HCT116 (cell line): ENCODE measurements around the gene AUTS2. TPM values are rescaled to one million over a fixed set of nuclear protein-coding genes. Genes with fewer than 3 reads are reported as not detected.

Experiments
- ATAC-seq: fragments of 200-7000 bp; cut with Tn5 transposase; 2 replicates; pipeline ENCODE4 v1.9.1; 2020; ENCODE audit warnings: mild to moderate bottlenecking, moderate library complexity
- BruUV-seq: library from RNA; stranded (reverse); fragments of 400-500 nt; replicated peaks from 2 replicates; lab custom pipeline; 2021; lab: Mats Ljungman, UMichigan
- CTCF ChIA-PET: fragments of 300-600 bp; sonication (Branson Sonifier 250); formaldehyde crosslinking; loops from one replicate; lab custom pipeline; 2021; ENCODE audit warnings: antibody characterized with exemption; lab: Charles Lee
- POLR2A ChIA-PET: fragments of 300-600, 350-600 bp; sonication (Branson Sonifier 250); formaldehyde crosslinking; loops from one replicate; lab custom pipeline; 2021; ENCODE audit warnings: antibody characterized with exemption; lab: Charles Lee
- RAD21 ChIA-PET, 2 experiments: fragments of 300-600 bp; sonication (Branson Sonifier 250); formaldehyde crosslinking; loops; one replicate each; lab custom pipeline; 2023; ENCODE audit warnings: low total read pairs in 2 of 2; ENCODE audit not compliant: uncharacterized antibody in 2 of 2, unreplicated experiment in 2 of 2, low non-redundant PET in 1 of 2; lab: Charles Lee
- DNase-seq: peaks from one replicate; pipeline ENCODE4 v3.0.0-alpha.2; 2010; ENCODE audit warnings: low read depth, low spot score
- H2AFZ ChIP-seq: fragments of 200-600 bp; shearing (Covaris generic), sonication (generic); 2 replicates; pipeline ENCODE4 v1.6.1; 2017; ENCODE audit warnings: low read depth, mixed run types, mixed read lengths, antibody characterized with exemption, low read length; ENCODE audit not compliant: poor library complexity, severe bottlenecking
- H3K27ac ChIP-seq: 2 replicates; pipeline ENCODE4 v1.5.1; 2012; ENCODE audit warnings: low read depth, low read length
- H3K27me3 ChIP-seq: fragments of 200-600 bp; sonication (generic); 2 replicates; pipeline ENCODE4 v1.6.1; 2016; ENCODE audit warnings: mixed run types, low read length, mixed read lengths; ENCODE audit not compliant: insufficient read depth
- H3K36me3 ChIP-seq, 2 experiments: fragments of 200-500 bp in 1 of 2; fragments of 200-600 bp in 1 of 2; sonication (Bioruptor generic) in 1 of 2; sonication (generic) in 1 of 2; 2 replicates each; pipeline versions ENCODE4 v1.5.1 to v1.6.1; 2014 to 2016; ENCODE audit warnings: low read length in 2 of 2, inconsistent platforms in 1 of 2, mixed read lengths in 1 of 2, mixed run types in 1 of 2; ENCODE audit not compliant: insufficient read depth in 2 of 2, control insufficient read depth in 1 of 2
- H3K4me1 ChIP-seq, 2 experiments: fragments of 200-600 bp in 1 of 2; sonication (generic) in 1 of 2; 2 replicates each; pipeline versions ENCODE4 v1.5.1 to v1.6.1; 2012 to 2017; ENCODE audit warnings: low read length in 2 of 2, inconsistent platforms in 1 of 2, mild to moderate bottlenecking in 1 of 2, mixed read lengths in 1 of 2, mixed run types in 1 of 2, moderate library complexity in 1 of 2; ENCODE audit not compliant: insufficient read depth in 2 of 2, control insufficient read depth in 1 of 2
- H3K4me2 ChIP-seq: fragments of 200-600 bp; sonication (generic); 2 replicates; pipeline ENCODE4 v1.6.1; 2017; ENCODE audit warnings: mixed run types, low read length, mixed read lengths
- H3K4me3 ChIP-seq, 2 experiments: fragments of 200-600 bp in 1 of 2; sonication (generic) in 1 of 2; replicated peaks in 1 of 2; 2 replicates each; pipeline ENCODE4 v1.5.1; 2011 to 2016; ENCODE audit warnings: low read length in 2 of 2, control low read depth in 1 of 2, low read depth in 1 of 2, mild to moderate bottlenecking in 1 of 2, mixed read lengths in 1 of 2, mixed run types in 1 of 2
- H3K79me2 ChIP-seq: fragments of 200-600 bp; sonication (generic); 2 replicates; pipeline ENCODE4 v1.6.1; 2017; ENCODE audit warnings: mild to moderate bottlenecking, mixed run types, low read length, moderate library complexity, mixed read lengths; ENCODE audit not compliant: insufficient read depth
- H3K9ac ChIP-seq: fragments of 200-600 bp; sonication (generic); 2 replicates; pipeline ENCODE4 v1.6.1; 2016; ENCODE audit warnings: low read length, mixed read lengths
- H3K9me2 ChIP-seq: fragments of 200-600 bp; sonication (generic), shearing (Covaris generic); 2 replicates; pipeline ENCODE4 v1.6.1; 2017; ENCODE audit warnings: mixed run types, mild to moderate bottlenecking, moderate library complexity; ENCODE audit not compliant: insufficient read depth
- H3K9me3 ChIP-seq, 2 experiments: fragments of 200-500 bp in 1 of 2; fragments of 200-600 bp in 1 of 2; sonication (Bioruptor generic) in 1 of 2; sonication (generic) in 1 of 2; 2 replicates each; pipeline ENCODE4 v1.6.1; 2014 to 2017; ENCODE audit warnings: low read length in 2 of 2, mixed read lengths in 2 of 2, inconsistent platforms in 1 of 2, low read depth in 1 of 2, mild to moderate bottlenecking in 1 of 2, mixed run types in 1 of 2, moderate library complexity in 1 of 2; ENCODE audit not compliant: control insufficient read depth in 1 of 2, insufficient read depth in 1 of 2
- H4K20me1 ChIP-seq: fragments of 200-600 bp; sonication (generic), shearing (Covaris generic); 2 replicates; pipeline ENCODE4 v1.6.1; 2017; ENCODE audit warnings: mixed run types, mild to moderate bottlenecking, moderate library complexity; ENCODE audit not compliant: insufficient read depth
- ATF3 ChIP-seq: IDR thresholded peaks from 2 replicates; pipeline ENCODE4 v1.6.1; 2012
- CBX3 ChIP-seq: IDR thresholded peaks from 2 replicates; pipeline ENCODE4 v1.6.1; 2012; ENCODE audit warnings: low read depth
- CEBPB ChIP-seq: IDR thresholded peaks from 2 replicates; pipeline ENCODE4 v1.6.1; 2012; ENCODE audit warnings: low read depth
- ELF1 ChIP-seq: IDR thresholded peaks from 2 replicates; pipeline ENCODE4 v1.6.1; 2012; ENCODE audit warnings: low read depth, borderline replicate concordance
- EZH2 ChIP-seq: fragments of 200-600 bp; sonication (generic); IDR thresholded peaks from 2 replicates; pipeline ENCODE4 v1.6.1; 2017; ENCODE audit warnings: antibody characterized with exemption, mixed run types
- FOSL1 ChIP-seq: IDR thresholded peaks from 2 replicates; pipeline ENCODE4 v1.6.1; 2012; ENCODE audit warnings: low read depth
- JUND ChIP-seq: IDR thresholded peaks from 2 replicates; pipeline ENCODE4 v1.6.1; 2012
- POLR2AphosphoS5 ChIP-seq: IDR thresholded peaks from 2 replicates; pipeline ENCODE4 v1.6.1; 2011; ENCODE audit warnings: mild to moderate bottlenecking, low read depth, low read length, moderate library complexity
- RAD21 ChIP-seq: IDR thresholded peaks from 2 replicates; pipeline ENCODE4 v1.6.1; 2012; ENCODE audit warnings: low read depth, mild to moderate bottlenecking
- SIN3A ChIP-seq: IDR thresholded peaks from 2 replicates; pipeline ENCODE4 v1.6.1; 2012; ENCODE audit warnings: low read depth
- SRF ChIP-seq: IDR thresholded peaks from 2 replicates; pipeline ENCODE4 v1.6.1; 2012; ENCODE audit warnings: low read depth
- TCF7L2 ChIP-seq: IDR thresholded peaks from 2 replicates; pipeline ENCODE4 v1.7.0; 2011; ENCODE audit warnings: borderline replicate concordance, inconsistent platforms; ENCODE audit not compliant: insufficient read depth, insufficient read length; ENCODE audit errors: extremely low read depth
- YY1 ChIP-seq: IDR thresholded peaks from 2 replicates; pipeline ENCODE4 v1.6.1; 2011; ENCODE audit warnings: low read length, low read depth, moderate library complexity, mild to moderate bottlenecking; ENCODE audit not compliant: insufficient replicate concordance; ENCODE audit errors: extremely low read depth
- intact Hi-C: fragments of 100-400 bp; cut with micrococcal nuclease; formaldehyde crosslinking; loops from 2 replicates; pipeline ENCODE4 v1.10.0; 2022
- total RNA-seq: library from RNA; stranded (reverse); gene quantifications from one replicate; pipeline ENCODE4 v1.2.1, GENCODE V29; 2021; ENCODE audit not compliant: unreplicated experiment
- TF ChIP-seq, protein P1 (sequence below): IDR thresholded peaks from 2 replicates; pipeline ENCODE4 v1.6.1; 2012; ENCODE audit warnings: low read depth
- TF ChIP-seq, protein P2 (sequence below), 3 experiments: fragments of 200-600 bp in 1 of 3; sonication (generic) in 1 of 3; IDR thresholded peaks in 2 of 3; conservative IDR thresholded peaks in 1 of 3; 2 replicates each; pipeline ENCODE4 v1.5.1; 2012 to 2017; ENCODE audit warnings: low read depth in 2 of 3, low read length in 2 of 3, antibody characterized with exemption in 1 of 3, borderline replicate concordance in 1 of 3, control low read depth in 1 of 3, mild to moderate bottlenecking in 1 of 3, mixed read lengths in 1 of 3, mixed run types in 1 of 3, moderate library complexity in 1 of 3; ENCODE audit not compliant: insufficient read depth in 1 of 3

AUTS2 gene
- total RNA-seq, 1 experiment from 2014 or later, result 0.93 TPM

DNA sequence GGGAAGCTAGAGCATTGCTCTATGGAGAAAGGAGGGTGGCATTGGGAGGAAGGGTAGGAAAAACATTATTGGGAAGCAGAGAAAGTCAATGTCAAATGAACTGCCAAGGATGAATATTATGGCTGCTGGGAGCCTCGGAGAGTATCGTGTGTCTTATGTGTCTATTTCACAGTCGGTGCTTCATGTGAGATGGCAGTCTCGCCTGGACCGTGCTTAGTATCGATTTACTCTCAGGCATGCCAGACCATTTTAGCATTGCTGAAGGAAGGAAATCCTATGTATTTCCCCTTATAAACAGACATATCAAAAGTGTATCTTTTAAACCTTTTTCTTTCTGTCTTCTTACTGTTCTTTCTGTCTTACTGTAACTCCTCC, 612.6 kb downstream of the AUTS2 start:
- H3K36me3 ChIP-seq, result no peaks in the 10 kb centered on the region
- no peak overlapping the region for H3K27ac ChIP-seq
- BruUV-seq, result no TSS peak
- POLR2A ChIA-PET, result no interaction called here
- no peak for DNase-seq
- no peak overlapping the region for H3K4me2 ChIP-seq
- TF ChIP-seq, protein P1, sequence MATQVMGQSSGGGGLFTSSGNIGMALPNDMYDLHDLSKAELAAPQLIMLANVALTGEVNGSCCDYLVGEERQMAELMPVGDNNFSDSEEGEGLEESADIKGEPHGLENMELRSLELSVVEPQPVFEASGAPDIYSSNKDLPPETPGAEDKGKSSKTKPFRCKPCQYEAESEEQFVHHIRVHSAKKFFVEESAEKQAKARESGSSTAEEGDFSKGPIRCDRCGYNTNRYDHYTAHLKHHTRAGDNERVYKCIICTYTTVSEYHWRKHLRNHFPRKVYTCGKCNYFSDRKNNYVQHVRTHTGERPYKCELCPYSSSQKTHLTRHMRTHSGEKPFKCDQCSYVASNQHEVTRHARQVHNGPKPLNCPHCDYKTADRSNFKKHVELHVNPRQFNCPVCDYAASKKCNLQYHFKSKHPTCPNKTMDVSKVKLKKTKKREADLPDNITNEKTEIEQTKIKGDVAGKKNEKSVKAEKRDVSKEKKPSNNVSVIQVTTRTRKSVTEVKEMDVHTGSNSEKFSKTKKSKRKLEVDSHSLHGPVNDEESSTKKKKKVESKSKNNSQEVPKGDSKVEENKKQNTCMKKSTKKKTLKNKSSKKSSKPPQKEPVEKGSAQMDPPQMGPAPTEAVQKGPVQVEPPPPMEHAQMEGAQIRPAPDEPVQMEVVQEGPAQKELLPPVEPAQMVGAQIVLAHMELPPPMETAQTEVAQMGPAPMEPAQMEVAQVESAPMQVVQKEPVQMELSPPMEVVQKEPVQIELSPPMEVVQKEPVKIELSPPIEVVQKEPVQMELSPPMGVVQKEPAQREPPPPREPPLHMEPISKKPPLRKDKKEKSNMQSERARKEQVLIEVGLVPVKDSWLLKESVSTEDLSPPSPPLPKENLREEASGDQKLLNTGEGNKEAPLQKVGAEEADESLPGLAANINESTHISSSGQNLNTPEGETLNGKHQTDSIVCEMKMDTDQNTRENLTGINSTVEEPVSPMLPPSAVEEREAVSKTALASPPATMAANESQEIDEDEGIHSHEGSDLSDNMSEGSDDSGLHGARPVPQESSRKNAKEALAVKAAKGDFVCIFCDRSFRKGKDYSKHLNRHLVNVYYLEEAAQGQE, result no peak
- no peak for TF ChIP-seq POLR2AphosphoS5
- TF ChIP-seq FOSL1, result no peak
- no peak for TF ChIP-seq ELF1
- TF ChIP-seq EZH2, result no peak
- TF ChIP-seq SIN3A, result no peak
- no peak for TF ChIP-seq YY1
- no peak for TF ChIP-seq RAD21
- no peak for TF ChIP-seq CBX3
- no peak for TF ChIP-seq JUND
- TF ChIP-seq TCF7L2, result no peak
- no peak for TF ChIP-seq ATF3
- TF ChIP-seq CEBPB, result no peak
- TF ChIP-seq, protein P2, sequence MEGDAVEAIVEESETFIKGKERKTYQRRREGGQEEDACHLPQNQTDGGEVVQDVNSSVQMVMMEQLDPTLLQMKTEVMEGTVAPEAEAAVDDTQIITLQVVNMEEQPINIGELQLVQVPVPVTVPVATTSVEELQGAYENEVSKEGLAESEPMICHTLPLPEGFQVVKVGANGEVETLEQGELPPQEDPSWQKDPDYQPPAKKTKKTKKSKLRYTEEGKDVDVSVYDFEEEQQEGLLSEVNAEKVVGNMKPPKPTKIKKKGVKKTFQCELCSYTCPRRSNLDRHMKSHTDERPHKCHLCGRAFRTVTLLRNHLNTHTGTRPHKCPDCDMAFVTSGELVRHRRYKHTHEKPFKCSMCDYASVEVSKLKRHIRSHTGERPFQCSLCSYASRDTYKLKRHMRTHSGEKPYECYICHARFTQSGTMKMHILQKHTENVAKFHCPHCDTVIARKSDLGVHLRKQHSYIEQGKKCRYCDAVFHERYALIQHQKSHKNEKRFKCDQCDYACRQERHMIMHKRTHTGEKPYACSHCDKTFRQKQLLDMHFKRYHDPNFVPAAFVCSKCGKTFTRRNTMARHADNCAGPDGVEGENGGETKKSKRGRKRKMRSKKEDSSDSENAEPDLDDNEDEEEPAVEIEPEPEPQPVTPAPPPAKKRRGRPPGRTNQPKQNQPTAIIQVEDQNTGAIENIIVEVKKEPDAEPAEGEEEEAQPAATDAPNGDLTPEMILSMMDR (IDR thresholded peaks at IDR 0.05 in 2 of 3, conservative IDR thresholded peaks at IDR 0.05 in 1 of 3; ENCODE audit: borderline replicate concordance in 1 of 3, insufficient read depth in 1 of 3, low read depth in 2 of 3, low read length in 2 of 3), result no peak
- TF ChIP-seq SRF, result no peak
- H4K20me1 ChIP-seq, result no peaks in the 10 kb centered on the region
- no peak overlapping the region for H3K9ac ChIP-seq
- H3K4me3 ChIP-seq, result no peak overlapping the region
- no peaks in the 10 kb centered on the region for H3K4me1 ChIP-seq
- ATAC-seq, result no peak
- intact Hi-C loops, result no loop called here
- no peaks in the 10 kb centered on the region for H3K79me2 ChIP-seq
- CTCF ChIA-PET, result no interaction called here
- no peaks in the 10 kb centered on the region for H3K9me2 ChIP-seq
- RAD21 ChIA-PET, result no interaction called here
- H3K9me3 ChIP-seq, result peaks cover 9% of the 10 kb centered on the region in 2 experiments; a peak in 2 of 4 replicates
- no peaks in the 10 kb centered on the region for H3K27me3 ChIP-seq
- H2AFZ ChIP-seq, result no peak overlapping the region
